Ovary (tissue), 3 donors: ENCODE data around the gene SLC6A16.

Experiments used
- CTCF ChIP-seq, 3 donors: fragments of 450-650 bp in 2 of 3; fragments of 200-600 bp in 1 of 3; IDR thresholded peaks; one replicate each; pipeline versions ENCODE4 v1.5.1 to v1.8.0; 2016 to 2022; ENCODE audit warnings: antibody characterized with exemption in 3 of 3, mild to moderate bottlenecking in 1 of 3
- EP300 ChIP-seq: sonication (generic); formaldehyde crosslinking; IDR thresholded peaks from one replicate; pipeline ENCODE4 v1.6.1; 2017; ENCODE audit warnings: antibody characterized with exemption
- POLR2A ChIP-seq: fragments of 450-650 bp; IDR thresholded peaks from one replicate; pipeline ENCODE4 v1.6.1; 2017; ENCODE audit warnings: antibody characterized with exemption, mild to moderate bottlenecking, moderate library complexity
- donor health status: DM: no; HTN: no; CAD: no.

GRCh38 chr19:49309087-49309486 is 15.9 kb downstream of the SLC6A16 start:
- TF ChIP-seq CTCF (IDR thresholded peaks at IDR 0.05) (no peak), EP300 (no peak), POLR2A (no peak)
